Measurements from ENCODE around the gene KCNJ1.

KCNJ1 gene

DNA sequence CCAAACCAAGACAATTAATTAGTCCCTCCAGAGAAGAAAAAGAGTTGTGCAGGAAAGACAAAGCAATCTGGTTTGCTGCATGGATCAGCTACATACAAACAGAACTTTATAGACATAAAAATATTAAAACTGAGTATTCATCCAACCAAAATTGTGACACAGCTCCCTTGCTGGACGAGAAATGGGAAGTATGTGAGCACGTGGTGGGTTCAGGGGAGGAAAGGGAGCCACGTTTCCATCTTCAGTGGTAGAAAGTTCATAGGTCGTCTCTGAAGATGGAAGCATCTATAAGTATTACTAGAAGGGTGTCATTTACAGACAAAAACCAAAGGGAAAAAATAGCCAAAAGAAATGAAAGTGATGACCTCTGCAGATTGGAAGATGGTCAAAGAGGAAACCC lies 17.0 kb upstream of the KCNJ1 start:
- DNase-seq (ENCODE audit: low spot score) (no peak), FAIRE-seq (no peak)

DNA sequence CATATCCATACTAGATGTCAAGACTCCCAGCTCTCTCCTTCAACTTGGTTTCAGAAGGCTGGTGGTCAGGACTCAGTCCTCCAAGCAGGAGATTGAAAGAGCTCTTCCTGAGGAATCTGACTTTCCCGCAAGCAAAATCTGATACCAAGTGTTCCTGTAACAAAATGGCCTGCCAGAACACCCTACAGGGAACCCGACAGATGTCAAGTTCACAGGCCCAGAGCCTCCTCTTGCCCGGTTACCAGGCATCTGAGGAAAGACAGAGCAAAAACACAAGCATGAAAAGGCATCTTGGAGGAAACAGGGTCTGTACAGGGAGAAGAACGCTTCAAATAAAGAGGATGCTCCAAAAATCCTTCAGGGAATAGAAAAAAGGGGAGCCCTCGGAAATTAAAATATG lies 15.4 kb upstream of the KCNJ1 start:
- DNase-seq (ENCODE audit: low spot score), result no peak
- FAIRE-seq, result no peak

- DNase-seq (ENCODE audit: low spot score) (no peak), FAIRE-seq (no peak)
Observed at GRCh38 chr11:128881221-128881620, 14.1 kb upstream of the KCNJ1 start.

DNA sequence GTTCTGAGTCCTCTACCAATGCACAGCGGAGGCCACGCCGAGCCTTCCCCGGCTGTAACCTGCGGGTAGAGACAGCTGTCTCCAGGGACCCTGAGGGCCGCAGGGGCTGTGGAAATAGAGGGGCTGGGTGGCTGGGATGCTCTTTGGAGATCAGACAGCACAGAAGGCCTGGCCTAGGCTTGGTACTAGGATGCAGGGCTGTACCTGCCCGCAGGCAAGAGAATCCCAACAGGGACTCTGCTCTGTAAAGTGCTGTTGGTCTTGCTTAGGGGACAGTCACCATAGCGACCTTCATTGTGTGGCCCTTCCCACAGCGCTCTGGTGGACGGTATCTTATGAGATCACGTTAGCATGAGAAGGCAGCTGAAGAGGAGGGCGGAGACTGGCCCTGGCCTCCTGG lies 12.7 kb upstream of the KCNJ1 start:
- DNase-seq (ENCODE audit: low spot score) (no peak), FAIRE-seq (no peak)

DNA sequence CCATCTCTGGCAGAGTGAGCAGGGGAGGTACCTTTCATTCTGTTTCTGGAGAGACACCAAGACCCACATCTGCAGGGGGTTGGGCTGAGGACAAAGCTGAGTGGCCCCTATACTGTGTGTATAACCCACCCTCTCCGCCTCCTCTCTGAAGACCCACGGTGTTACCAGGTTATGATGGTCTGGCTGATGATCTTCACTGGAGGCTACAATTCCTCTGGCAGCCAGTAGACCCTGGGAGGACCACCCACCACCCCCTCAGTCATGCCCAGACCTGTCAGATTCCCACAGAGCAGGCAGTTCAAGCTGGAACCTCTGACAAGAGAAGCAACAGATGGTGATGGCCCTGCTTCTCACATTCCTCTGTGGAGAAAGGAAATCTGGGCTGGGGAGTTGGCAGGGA lies 11.4 kb upstream of the KCNJ1 start:
- no peak for FAIRE-seq
- no peak for DNase-seq (ENCODE audit: low spot score)

DNA sequence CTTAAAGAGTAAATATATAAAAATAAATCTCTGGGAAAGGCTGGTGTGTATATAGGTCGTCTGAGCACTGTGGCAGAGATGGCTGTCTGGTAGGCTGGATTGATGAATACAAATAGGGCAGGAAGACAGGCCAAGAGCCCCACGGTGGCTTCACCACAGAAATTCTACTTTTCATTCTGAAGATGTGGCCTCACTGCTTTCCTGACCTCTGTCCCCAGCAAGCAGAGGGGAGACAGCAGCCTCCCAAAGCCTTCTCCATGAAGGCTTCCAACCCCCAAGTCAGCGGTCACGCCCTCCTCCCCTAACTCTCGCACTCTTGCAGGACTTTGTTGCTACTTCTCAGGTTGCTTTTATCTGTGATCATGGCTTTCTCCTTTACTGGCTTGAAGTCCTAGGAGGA lies 10.6 kb upstream of the KCNJ1 start:
- FAIRE-seq, result no peak

DNA sequence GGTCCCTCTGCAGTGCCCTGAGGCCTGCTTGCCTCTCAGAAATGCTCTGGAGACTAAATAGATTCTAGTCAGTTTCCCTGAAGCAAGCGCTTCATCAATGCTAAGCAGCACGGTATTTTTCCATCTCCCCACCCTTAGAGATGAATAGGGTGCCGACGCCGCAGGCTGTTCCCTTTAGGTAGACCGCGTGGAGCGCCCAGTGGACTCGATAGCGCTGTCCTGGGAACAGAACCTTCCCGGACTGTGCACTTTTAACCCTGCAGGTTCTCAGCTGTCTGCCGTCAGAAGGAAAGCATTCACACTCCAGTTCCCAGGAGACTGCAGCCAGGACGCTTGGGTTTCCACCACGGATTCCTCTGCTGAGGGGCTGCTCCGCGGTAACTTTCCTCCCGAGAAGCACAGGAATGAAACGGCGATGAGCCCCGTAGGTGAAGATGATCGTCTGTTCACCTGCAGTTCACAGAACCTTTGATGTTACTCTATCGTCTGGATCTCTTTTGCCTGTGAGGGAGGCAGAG lies 9.1 kb upstream of the KCNJ1 start:
- DNase-seq (ENCODE audit: low spot score) (no peak), FAIRE-seq (no peak)

More for the DNA sequence above, 10.6 kb upstream of the KCNJ1 start:
- DNase-seq (ENCODE audit: low spot score), result no peak

GRCh38 chr11:128874427-128874826 lies 7.3 kb upstream of the KCNJ1 start:
- FAIRE-seq (no peak), DNase-seq (ENCODE audit: low spot score) (no peak)

DNA sequence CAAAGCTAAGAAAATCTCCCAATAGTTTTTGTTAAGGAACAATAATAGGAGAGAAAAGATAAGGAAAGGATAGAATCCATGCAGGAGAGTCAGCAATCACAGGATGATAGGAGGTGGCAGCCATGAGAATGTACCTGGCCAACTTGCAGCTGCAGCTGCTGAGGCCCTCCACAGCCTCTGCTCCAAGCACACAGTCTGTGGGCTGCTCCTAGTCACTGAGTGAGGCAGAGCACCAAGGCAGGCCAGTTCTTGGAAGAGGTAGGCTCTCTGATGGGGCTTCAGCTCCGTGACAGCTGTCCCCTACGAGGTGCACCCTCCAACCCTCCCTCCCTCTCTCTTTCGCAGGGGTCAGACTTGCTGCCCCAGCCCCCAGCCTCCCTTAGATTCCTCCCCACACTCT lies 5.5 kb upstream of the KCNJ1 start:
- no peak for DNase-seq (ENCODE audit: low spot score)
- no peak for FAIRE-seq

GRCh38 chr11:128872094-128872493 lies 5.0 kb upstream of the KCNJ1 start:
- FAIRE-seq (no peak), DNase-seq (ENCODE audit: low spot score) (no peak)

DNA sequence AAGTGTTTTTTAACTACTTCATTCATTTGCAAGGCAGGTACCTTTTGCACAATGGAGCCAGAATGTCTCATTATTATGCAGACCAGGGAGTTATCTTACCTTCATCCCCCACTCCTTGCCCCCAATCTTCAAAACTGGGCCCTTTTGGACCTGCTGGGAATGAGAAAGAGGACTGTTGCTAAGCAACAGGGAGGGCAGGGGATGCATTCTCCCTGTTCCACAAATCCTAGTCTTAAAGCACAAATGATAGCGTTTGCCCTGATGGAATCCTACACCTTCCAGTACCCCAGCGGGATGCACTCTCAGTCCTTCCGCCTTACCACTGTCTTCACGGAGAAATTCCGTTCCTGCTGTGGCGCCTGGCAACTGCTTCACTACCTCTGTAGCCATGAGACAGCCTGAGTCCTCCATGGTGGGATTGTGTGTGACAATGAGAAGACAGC lies 4.1 kb upstream of the KCNJ1 start:
- FAIRE-seq, result no peak
- DNase-seq (ENCODE audit: low spot score), result no peak

DNA sequence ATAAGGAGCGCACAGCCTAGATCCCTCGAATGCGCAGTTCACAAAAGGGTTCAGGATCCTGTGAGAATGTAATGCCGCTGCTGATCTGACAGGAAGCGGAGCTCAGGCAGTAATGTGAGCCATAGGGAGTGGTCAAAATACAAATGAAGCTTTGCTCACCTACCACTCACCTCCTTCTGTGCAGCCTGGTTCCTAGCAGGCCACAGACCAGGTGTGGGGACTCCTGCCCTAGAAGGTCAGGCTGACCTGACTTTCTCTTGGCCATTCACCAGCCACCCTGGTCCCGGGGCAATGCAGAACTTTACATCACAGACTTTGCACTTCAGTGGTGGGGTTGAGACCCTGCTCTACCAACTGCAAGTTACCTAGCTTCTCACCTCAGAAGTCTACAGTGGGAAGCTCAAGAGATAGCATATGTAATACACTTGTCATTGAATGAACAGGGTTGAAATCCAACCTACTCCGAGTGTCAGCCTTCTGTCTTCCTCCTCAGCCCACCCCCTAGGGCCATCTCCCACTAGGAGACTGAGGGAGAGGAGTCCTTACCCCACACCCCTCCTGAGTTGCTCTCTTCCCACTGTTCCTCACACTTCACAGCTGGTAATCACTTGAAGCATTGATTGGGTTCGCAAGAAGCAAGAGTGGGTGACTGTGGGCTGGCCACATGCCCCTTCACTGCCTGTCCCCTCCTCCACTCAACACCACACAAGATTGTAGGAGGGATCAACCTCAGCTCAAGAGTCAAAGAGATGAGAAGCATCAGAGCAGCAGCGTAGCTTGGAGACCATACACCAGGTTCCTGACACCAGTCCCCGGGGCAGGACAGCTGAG lies 2.0 kb upstream of the KCNJ1 start:
- DNase-seq (ENCODE audit: low spot score) (no peak), FAIRE-seq (no peak)

DNA sequence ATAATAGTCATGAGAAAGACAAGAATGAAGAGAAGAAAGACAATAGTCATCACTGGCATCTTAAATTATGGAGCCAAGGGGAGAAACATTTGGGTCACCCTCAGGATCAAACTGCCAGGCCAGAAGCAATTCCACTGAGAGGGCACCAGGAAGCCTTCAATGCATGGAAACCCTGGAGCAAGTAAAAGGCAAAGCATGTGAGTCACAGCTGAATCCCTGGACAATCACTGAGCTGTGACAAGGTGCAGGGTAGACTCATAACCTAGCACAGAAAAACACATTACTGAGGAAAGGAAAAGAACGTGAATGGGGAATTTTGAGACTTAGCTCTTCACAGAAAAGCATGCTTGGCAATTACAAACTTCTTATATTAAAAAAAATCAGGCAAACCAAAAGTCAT lies 1.6 kb downstream of the KCNJ1 start:
- FAIRE-seq, result peak; percentile 87
- peak; percentile 55 for DNase-seq (ENCODE audit: low spot score)

- DNase-seq (ENCODE audit: low spot score) (peak; percentile 10), FAIRE-seq (no peak)
Observed at GRCh38 chr11:128862908-128863660, 4.0 kb downstream of the KCNJ1 start.

- FAIRE-seq (no peak), DNase-seq (ENCODE audit: low spot score) (peak; percentile 4)
Observed at GRCh38 chr11:128862406-128862805, 4.7 kb downstream of the KCNJ1 start.

DNA sequence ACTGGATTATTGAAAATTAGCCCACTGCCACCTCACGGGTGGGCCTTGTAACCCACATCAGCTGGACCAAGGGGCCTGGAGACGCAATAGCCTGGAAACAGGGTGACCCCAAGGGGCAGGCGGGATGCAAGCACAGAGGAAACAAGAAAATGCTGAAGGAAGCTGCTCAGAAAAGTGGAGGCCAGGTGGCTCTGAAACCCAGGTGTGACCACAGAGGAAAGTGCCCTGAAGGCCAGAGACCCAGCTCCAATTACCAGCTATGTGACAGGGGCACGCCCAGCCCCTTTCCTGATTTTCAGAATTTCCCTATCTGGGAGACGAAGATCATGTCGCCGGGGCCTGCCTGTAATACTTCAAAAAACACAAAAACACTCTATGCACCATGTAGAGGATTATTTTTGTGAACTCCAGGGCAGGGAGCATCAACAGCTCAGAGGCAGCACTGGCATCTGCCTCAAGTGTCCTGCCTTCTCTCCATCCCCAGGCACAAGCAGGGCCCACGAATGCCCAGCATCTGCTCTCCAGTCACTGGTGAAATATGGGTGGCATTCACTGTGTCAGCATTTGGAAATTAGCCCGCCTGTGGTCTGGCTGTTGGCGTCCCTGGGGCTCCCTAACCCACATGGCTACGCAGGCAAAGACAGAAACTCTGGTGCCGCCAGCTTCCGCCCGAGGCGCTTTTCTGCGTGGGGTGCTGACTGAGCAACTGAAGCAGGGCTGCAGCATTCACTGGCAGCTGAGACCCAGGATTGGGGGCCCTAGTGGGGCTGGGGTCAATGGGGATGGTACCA lies 6.3 kb downstream of the KCNJ1 start:
- FAIRE-seq, result no peak

GRCh38 chr11:128859563-128860441 lies 7.3 kb downstream of the KCNJ1 start:
- peak; percentile 7 for DNase-seq (ENCODE audit: low spot score)

More for the DNA sequence above, 6.3 kb downstream of the KCNJ1 start:
- DNase-seq (ENCODE audit: low spot score), result no peak

GRCh38 chr11:128857341-128857740 lies 9.8 kb downstream of the KCNJ1 start:
- FAIRE-seq (no peak), DNase-seq (ENCODE audit: low spot score) (no peak)

More at GRCh38 chr11:128859563-128860441, 7.3 kb downstream of the KCNJ1 start:
- no peak for FAIRE-seq

GRCh38 chr11:128856241-128856640 lies 10.9 kb downstream of the KCNJ1 start:
- FAIRE-seq, result no peak
- no peak for DNase-seq (ENCODE audit: low spot score)

DNA sequence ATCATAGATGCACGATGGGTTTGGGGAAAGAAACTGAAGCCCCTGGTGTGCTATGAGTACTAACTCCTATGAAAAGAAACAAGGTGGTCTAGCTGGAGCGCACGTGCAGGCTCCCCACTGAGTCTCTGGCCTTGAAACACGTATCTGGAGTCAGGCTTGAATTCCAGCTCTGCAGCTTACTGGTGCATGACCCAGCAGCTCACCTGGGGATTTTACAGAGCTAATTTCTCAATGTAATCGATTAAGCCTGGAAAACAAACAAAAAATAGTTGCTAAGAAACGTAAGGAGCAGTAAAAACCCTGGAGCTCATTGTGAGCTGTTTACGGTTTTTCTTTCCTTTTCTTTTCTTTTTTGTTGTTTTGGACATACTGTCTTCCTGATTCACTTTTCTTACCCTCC lies 12.3 kb downstream of the KCNJ1 start:
- no peak for DNase-seq (ENCODE audit: low spot score)
- no peak for FAIRE-seq

GRCh38 chr11:128853559-128853958 lies 13.5 kb downstream of the KCNJ1 start:
- DNase-seq (ENCODE audit: low spot score) (no peak), FAIRE-seq (no peak)

All from RCC 7860 (cell line).